Brain microvascular endothelial cell (primary cell): Measurements from ENCODE around the gene SCUBE1.

Experiments
- DNase-seq: peaks from one replicate; pipeline ENCODE4 v3.0.0-alpha.2; 2020
- H3K27ac ChIP-seq: fragments of 250-450 bp; sonication (Bioruptor Pico); 2 replicates; pipeline ENCODE4 v1.5.1; 2020; ENCODE audit warnings: mild to moderate bottlenecking, moderate library complexity
- H3K27me3 ChIP-seq: fragments of 250-450 bp; sonication (Bioruptor Pico); replicated peaks from 2 replicates; pipeline ENCODE4 v1.5.1; 2020; ENCODE audit warnings: mild to moderate bottlenecking
- H3K36me3 ChIP-seq: fragments of 250-450 bp; sonication (Bioruptor Pico); replicated peaks from 2 replicates; pipeline ENCODE4 v1.5.1; 2020; ENCODE audit warnings: mild to moderate bottlenecking
- H3K4me3 ChIP-seq: 2 replicates; pipeline ENCODE4 v1.5.1; 2011; ENCODE audit warnings: low read depth, mild to moderate bottlenecking, control low read depth, low read length, moderate library complexity
- CTCF ChIP-seq: IDR thresholded peaks from 2 replicates; pipeline ENCODE4 v1.5.1; 2011; ENCODE audit warnings: low read depth, mild to moderate bottlenecking, moderate library complexity, low read length, control low read depth, inconsistent platforms; ENCODE audit errors: missing control alignments
- in situ Hi-C: cut with HindIII; loops from 2 replicates; pipeline ENCODE4 v1.10.0; 2017; ENCODE audit warnings: low sequenced_read_pairs, low pct_ligation_motif_present

Gene SCUBE1

GRCh38 chr22:43351966-43352345 is 8.8 kb upstream of the SCUBE1 start:
- in situ Hi-C loops, result no loop called here
- no peaks in the 10 kb centered on the region for H3K36me3 ChIP-seq
- H3K4me3 ChIP-seq, result no peak overlapping the region
- no peak overlapping the region for H3K27ac ChIP-seq
- DNase-seq, result no peak
- H3K27me3 ChIP-seq, result no peaks in the 10 kb centered on the region
- TF ChIP-seq CTCF, result no peak

- in situ Hi-C loops, result no loop called here
- DNase-seq, result no peak
- no peak for TF ChIP-seq CTCF
- no peaks in the 10 kb centered on the region for H3K27me3 ChIP-seq
- H3K36me3 ChIP-seq, result no peaks in the 10 kb centered on the region
- H3K4me3 ChIP-seq, result no peak overlapping the region
- H3K27ac ChIP-seq, result no peak overlapping the region
Observed at GRCh38 chr22:43349636-43350035, 6.5 kb upstream of the SCUBE1 start.

- Histone ChIP-seq H3K27ac (no peak overlapping the region), H3K27me3 (peaks cover 26% of the 10 kb centered on the region)
- peak; percentile 16 for DNase-seq
Observed at GRCh38 chr22:43346521-43346929, 3.4 kb upstream of the SCUBE1 start.

GRCh38 chr22:43345761-43346301 is 2.7 kb upstream of the SCUBE1 start:
- TF ChIP-seq CTCF, result no peak
- Histone ChIP-seq H3K4me3 (no peak overlapping the region), H3K27ac (no peak overlapping the region), H3K36me3 (no peaks in the 10 kb centered on the region), H3K27me3 (peaks cover 33% of the 10 kb centered on the region)
- DNase-seq, result no peak
- in situ Hi-C loops, result no loop called here

More at GRCh38 chr22:43346521-43346929, 3.4 kb upstream of the SCUBE1 start:
- Histone ChIP-seq H3K4me3 (no peak overlapping the region), H3K36me3 (no peaks in the 10 kb centered on the region)
- peak; percentile 82 for TF ChIP-seq CTCF
- in situ Hi-C loops, result no loop called here

- no peak overlapping the region for H3K27ac ChIP-seq
- H3K36me3 ChIP-seq, result no peaks in the 10 kb centered on the region
- H3K4me3 ChIP-seq, result no peak overlapping the region
- H3K27me3 ChIP-seq, result peaks cover 38% of the 10 kb centered on the region
- no peak for TF ChIP-seq CTCF
- DNase-seq, result no peak
- in situ Hi-C loops, result no loop called here
Observed at GRCh38 chr22:43345356-43345755, 2.2 kb upstream of the SCUBE1 start.

- Histone ChIP-seq H3K36me3 (no peaks in the 10 kb centered on the region), H3K27me3 (peaks cover 41% of the 10 kb centered on the region), H3K4me3 (no peak overlapping the region), H3K27ac (no peak overlapping the region)
- no peak for TF ChIP-seq CTCF
- in situ Hi-C loops, result no loop called here
- no peak for DNase-seq
Observed at GRCh38 chr22:43344520-43344787, 1.3 kb upstream of the SCUBE1 start.
